HEK293 (cell line): ENCODE data around the gene RNF149.
A peak's percentile ranks its signal among the peaks of the same experiment; 100 is the strongest.

ENCODE experiments used
- CTCF ChIA-PET: fragments of 350-600 bp; formaldehyde crosslinking; extraction: SDS; loops from one replicate; lab custom pipeline; 2021; ENCODE audit warnings: antibody characterized with exemption; lab: Yijun Ruan, JAX
- POLR2A ChIA-PET: fragments of 300-600 bp; formaldehyde crosslinking; extraction: SDS; loops from one replicate; lab custom pipeline; 2020; ENCODE audit warnings: antibody characterized with exemption, inconsistent platforms; lab: Yijun Ruan, JAX
- H3K27ac ChIP-seq: fragments of 200-500 bp; sonication (Bioruptor generic); 2 replicates; pipeline ENCODE4 v1.5.1; 2014; ENCODE audit warnings: low read depth, low read length, control low read depth, inconsistent platforms; ENCODE audit errors: extremely low read depth
- H3K36me3 ChIP-seq, 2 experiments: fragments of 200-500 bp in 1 of 2; sonication (Bioruptor generic) in 1 of 2; 1 replicate in 1 of 2; 2 replicates in 1 of 2; pipeline ENCODE4 v1.5.1; 2014 to 2017; ENCODE audit warnings: inconsistent platforms in 2 of 2, low read length in 2 of 2; ENCODE audit not compliant: control insufficient read depth in 2 of 2, insufficient read depth in 1 of 2
- H3K4me1 ChIP-seq: fragments of 200-500 bp; sonication (Bioruptor generic); 2 replicates; pipeline ENCODE4 v1.5.1; 2014; ENCODE audit warnings: mild to moderate bottlenecking, low read length, inconsistent platforms; ENCODE audit not compliant: control insufficient read depth, insufficient read depth
- H3K4me3 ChIP-seq: 2 replicates; pipeline ENCODE4 v1.5.1; 2011; ENCODE audit warnings: low read depth, mild to moderate bottlenecking, control low read depth, low read length, moderate library complexity
- H3K9me3 ChIP-seq: fragments of 200-500 bp; sonication (Bioruptor generic); 2 replicates; pipeline ENCODE4 v1.5.1; 2014; ENCODE audit warnings: low read depth, low read length, inconsistent platforms; ENCODE audit not compliant: control insufficient read depth, insufficient read depth
- HIC1 ChIP-seq: fragments of 450-650 bp; formaldehyde crosslinking; IDR thresholded peaks from 2 replicates; pipeline ENCODE4 v1.5.1; 2016; ENCODE audit warnings: missing biosample characterization, missing genetic modification characterization
- HOXA7 ChIP-seq: sonication (generic); formaldehyde crosslinking; IDR thresholded peaks from 2 replicates; pipeline ENCODE4 v1.8.1; 2022; ENCODE audit warnings: missing genetic modification reagents, borderline replicate concordance
- KLF10 ChIP-seq: fragments of 450-650 bp; IDR thresholded peaks from 2 replicates; pipeline ENCODE4 v1.5.1; 2018; ENCODE audit warnings: missing biosample characterization, mild to moderate bottlenecking, missing genetic modification characterization
- KLF9 ChIP-seq: fragments of 450-650 bp; formaldehyde crosslinking; IDR thresholded peaks from 2 replicates; pipeline ENCODE4 v1.5.1; 2016; ENCODE audit warnings: missing biosample characterization, missing genetic modification characterization, low read depth
- PATZ1 ChIP-seq: fragments of 450-650 bp; formaldehyde crosslinking; IDR thresholded peaks from 2 replicates; pipeline ENCODE4 v1.5.1; 2016; ENCODE audit warnings: missing biosample characterization, missing genetic modification characterization
- ZBTB26 ChIP-seq: fragments of 450-650 bp; formaldehyde crosslinking; optimal IDR thresholded peaks from 2 replicates; pipeline ENCODE3; 2016; ENCODE audit warnings: missing biosample characterization, mild to moderate bottlenecking, missing genetic modification characterization
- ZBTB44 ChIP-seq: fragments of 450-650 bp; IDR thresholded peaks from 2 replicates; pipeline ENCODE4 v1.5.1; 2018; ENCODE audit warnings: missing biosample characterization, mild to moderate bottlenecking, missing genetic modification characterization
- ZBTB8A ChIP-seq: fragments of 450-650 bp; formaldehyde crosslinking; IDR thresholded peaks from 2 replicates; pipeline ENCODE4 v1.5.1; 2016; ENCODE audit warnings: missing biosample characterization, missing genetic modification characterization
- ZNF133 ChIP-seq: fragments of 450-650 bp; formaldehyde crosslinking; IDR thresholded peaks from 2 replicates; pipeline ENCODE4 v1.5.1; 2016; ENCODE audit warnings: missing biosample characterization, missing genetic modification characterization
- ZNF169 ChIP-seq: fragments of 450-650 bp; formaldehyde crosslinking; IDR thresholded peaks from 2 replicates; pipeline ENCODE4 v1.5.1; 2016; ENCODE audit warnings: missing biosample characterization, missing genetic modification characterization
- ZNF341 ChIP-seq: fragments of 450-650 bp; formaldehyde crosslinking; IDR thresholded peaks from 2 replicates; pipeline ENCODE4; 2016; ENCODE audit warnings: low read depth, missing biosample characterization, missing genetic modification characterization
- ZNF350 ChIP-seq: fragments of 450-650 bp; formaldehyde crosslinking; IDR thresholded peaks from 2 replicates; pipeline ENCODE4 v1.5.0; 2017; ENCODE audit warnings: missing biosample characterization, mild to moderate bottlenecking, missing genetic modification characterization
- ZNF423 ChIP-seq: fragments of 450-650 bp; formaldehyde crosslinking; IDR thresholded peaks from 2 replicates; pipeline ENCODE4 v1.5.1; 2016; ENCODE audit warnings: missing biosample characterization, missing genetic modification characterization
- ZNF433 ChIP-seq: fragments of 450-650 bp; formaldehyde crosslinking; IDR thresholded peaks from 2 replicates; pipeline ENCODE4 v1.5.1; 2016; ENCODE audit warnings: missing biosample characterization, missing genetic modification characterization, low read depth
- ZNF449 ChIP-seq: fragments of 450-650 bp; formaldehyde crosslinking; IDR thresholded peaks from 2 replicates; pipeline ENCODE4 v1.5.1; 2017; ENCODE audit warnings: missing biosample characterization, mild to moderate bottlenecking, missing genetic modification characterization, moderate library complexity
- ZNF488 ChIP-seq: fragments of 450-650 bp; formaldehyde crosslinking; IDR thresholded peaks from 2 replicates; pipeline ENCODE4 v1.5.1; 2016; ENCODE audit warnings: missing biosample characterization, missing genetic modification characterization
- ZNF549 ChIP-seq: fragments of 450-650 bp; IDR thresholded peaks from 2 replicates; pipeline ENCODE4 v1.5.1; 2018; ENCODE audit warnings: missing biosample characterization, missing genetic modification characterization, mild to moderate bottlenecking, inconsistent platforms, moderate library complexity
- ZNF660 ChIP-seq: fragments of 450-650 bp; IDR thresholded peaks from 2 replicates; pipeline ENCODE4 v1.5.1; 2018; ENCODE audit warnings: missing biosample characterization, mild to moderate bottlenecking, missing genetic modification characterization
- ZNF664 ChIP-seq: fragments of 450-650 bp; formaldehyde crosslinking; IDR thresholded peaks from 2 replicates; pipeline ENCODE4 v1.5.1; 2016; ENCODE audit warnings: missing biosample characterization, missing genetic modification characterization
- ZNF768 ChIP-seq: fragments of 450-650 bp; formaldehyde crosslinking; IDR thresholded peaks from 2 replicates; pipeline ENCODE4 v1.5.1; 2018; ENCODE audit warnings: missing biosample characterization, mild to moderate bottlenecking, missing genetic modification characterization

RNF149 gene

GRCh38 chr2:101331202-101331601 lies 22.7 kb upstream of the RNF149 start:
- Histone ChIP-seq H3K4me1 (no peaks in the 10 kb centered on the region), H3K36me3 (no peaks in the 10 kb centered on the region), H3K4me3 (no peak overlapping the region), H3K27ac (no peak overlapping the region), H3K9me3 (no peaks in the 10 kb centered on the region)
- no peak for TF ChIP-seq PATZ1 (tag by site-specific recombination)
- 0 out of 2 replicates have a peak, but pooled peaks have one; percentile 22 for TF ChIP-seq ZNF664
- TF ChIP-seq ZBTB44 (tag by site-specific recombination), result no peak
- POLR2A ChIA-PET, result interaction anchor here (0.6 kb wide), 1 partner anchor 62 kb away, joined by 3 read pairs; no protein-coding TSS in a partner anchor
- CTCF ChIA-PET, result interaction anchor here (4.3 kb wide), 1 partner anchor 11 kb away, joined by 32 read pairs; no protein-coding TSS in a partner anchor

- Histone ChIP-seq H3K27ac (no peak overlapping the region), H3K36me3 (no peaks in the 10 kb centered on the region), H3K4me1 (no peaks in the 10 kb centered on the region), H3K9me3 (no peaks in the 10 kb centered on the region), H3K4me3 (no peak overlapping the region)
- ChIA-PET POLR2A (no interaction called here), CTCF (interaction anchor here (4.3 kb wide), 1 partner anchor 12 kb away, joined by 32 read pairs; no protein-coding TSS in a partner anchor)
- TF ChIP-seq ZNF488, result no peak
- TF ChIP-seq ZNF169 (tag by site-specific recombination), result no peak
- TF ChIP-seq ZNF433, result no peak
- no peak for TF ChIP-seq KLF9 (tag by site-specific recombination)
- TF ChIP-seq ZNF350 (tag by site-specific recombination), result no peak
- no peak for TF ChIP-seq HOXA7
- no peak for TF ChIP-seq ZNF449 (tag by site-specific recombination)
- TF ChIP-seq ZBTB26, result no peak
- TF ChIP-seq ZBTB8A (tag by site-specific recombination), result no peak
- no peak for TF ChIP-seq ZNF133 (tag by site-specific recombination)
- TF ChIP-seq ZNF341 (tag by site-specific recombination), result no peak
- TF ChIP-seq ZNF768 (tag by site-specific recombination), result no peak
- no peak for TF ChIP-seq HIC1 (tag by site-specific recombination)
- no peak for TF ChIP-seq ZNF423 (tag by site-specific recombination)
- no peak for TF ChIP-seq KLF10
- TF ChIP-seq ZNF549 (tag by site-specific recombination), result no peak
- no peak for TF ChIP-seq ZNF660 (tag by site-specific recombination)
Measured at GRCh38 chr2:101330253-101330933, 21.9 kb upstream of the RNF149 start.
